GM18868 (cell line): Measurements from ENCODE around the gene NFKB1.

Experiments used
- ATAC-seq: cut with Tn5 transposase; IDR thresholded peaks from one replicate; pipeline ENCODE4 v1.9.1; 2021; ENCODE audit warnings: mild to moderate bottlenecking, moderate library complexity; ENCODE audit not compliant: unreplicated experiment

Gene NFKB1

DNA sequence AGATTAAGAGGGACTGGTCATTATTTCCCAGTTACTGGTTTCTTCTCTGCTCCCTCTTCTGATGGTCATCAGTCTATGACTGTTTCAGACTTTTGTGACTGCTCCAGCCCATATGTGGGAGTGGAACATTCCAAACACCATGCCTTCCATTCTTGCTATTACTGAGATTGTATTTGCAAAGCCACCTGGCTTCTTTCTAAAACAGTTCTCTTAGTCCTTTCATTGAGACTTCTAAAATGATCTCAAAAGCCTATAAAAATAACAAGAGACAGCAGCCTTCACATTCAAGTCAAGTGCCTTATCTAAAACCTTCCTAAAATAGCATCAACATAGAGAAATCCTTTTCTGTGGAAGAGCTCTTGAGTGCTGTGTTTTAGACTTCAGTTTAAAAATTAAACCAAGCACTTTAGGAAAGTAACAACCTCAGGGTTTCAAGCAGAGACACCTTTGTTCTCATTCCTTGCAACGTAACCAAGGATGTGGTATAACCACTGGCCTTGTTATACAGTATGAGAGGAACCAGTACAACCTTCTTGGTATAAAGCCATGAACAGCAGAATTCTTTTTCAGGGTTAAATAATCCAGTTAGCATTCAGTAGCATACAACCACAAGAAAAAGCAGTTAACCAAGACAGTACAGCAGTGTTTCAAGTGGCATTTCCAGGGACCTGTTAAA is 97.1 kb downstream of the NFKB1 start:
- ATAC-seq, result peak; percentile 53

GRCh38 chr4:102598762-102599374 is 97.7 kb downstream of the NFKB1 start:
- peak; percentile 73 for ATAC-seq

- ATAC-seq, result peak; percentile 6
Measured at GRCh38 chr4:102599455-102599854, 98.3 kb downstream of the NFKB1 start.

DNA sequence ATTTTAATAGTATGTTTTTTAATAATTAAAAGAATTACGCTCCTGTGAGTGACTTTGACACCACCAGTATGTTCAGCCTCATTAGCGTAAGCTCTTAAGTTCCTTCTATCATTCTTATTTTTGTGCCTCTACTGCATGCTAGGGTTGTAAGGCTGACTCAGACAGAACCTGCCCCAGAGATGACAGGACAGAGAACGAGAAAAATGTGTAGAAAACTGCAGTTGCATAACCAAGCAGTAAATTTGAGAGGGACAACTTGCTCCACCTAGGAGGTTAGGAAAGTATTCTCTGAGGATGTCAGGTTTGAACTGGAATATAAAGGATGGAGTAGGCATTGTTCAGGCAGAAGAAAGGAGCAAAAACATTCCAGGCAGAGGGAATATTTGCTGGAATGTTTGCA is 98.7 kb downstream of the NFKB1 start:
- ATAC-seq, result no peak

DNA sequence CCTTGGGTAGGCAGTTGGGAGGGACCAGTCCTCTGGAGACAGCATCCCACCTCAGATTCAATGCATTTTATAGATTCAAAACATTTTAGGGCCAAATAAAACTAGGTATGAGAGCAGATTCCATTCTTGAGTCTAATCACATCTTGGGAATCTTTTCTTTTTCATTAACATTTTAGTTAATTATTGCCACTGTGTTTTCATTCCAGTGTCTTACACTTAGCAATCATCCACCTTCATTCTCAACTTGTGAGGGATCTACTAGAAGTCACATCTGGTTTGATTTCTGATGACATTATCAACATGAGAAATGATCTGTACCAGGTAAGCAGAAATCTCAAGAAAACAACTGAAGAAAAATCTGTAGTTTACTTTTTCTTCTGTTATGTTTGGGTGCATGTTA is 99.5 kb downstream of the NFKB1 start:
- no peak for ATAC-seq

DNA sequence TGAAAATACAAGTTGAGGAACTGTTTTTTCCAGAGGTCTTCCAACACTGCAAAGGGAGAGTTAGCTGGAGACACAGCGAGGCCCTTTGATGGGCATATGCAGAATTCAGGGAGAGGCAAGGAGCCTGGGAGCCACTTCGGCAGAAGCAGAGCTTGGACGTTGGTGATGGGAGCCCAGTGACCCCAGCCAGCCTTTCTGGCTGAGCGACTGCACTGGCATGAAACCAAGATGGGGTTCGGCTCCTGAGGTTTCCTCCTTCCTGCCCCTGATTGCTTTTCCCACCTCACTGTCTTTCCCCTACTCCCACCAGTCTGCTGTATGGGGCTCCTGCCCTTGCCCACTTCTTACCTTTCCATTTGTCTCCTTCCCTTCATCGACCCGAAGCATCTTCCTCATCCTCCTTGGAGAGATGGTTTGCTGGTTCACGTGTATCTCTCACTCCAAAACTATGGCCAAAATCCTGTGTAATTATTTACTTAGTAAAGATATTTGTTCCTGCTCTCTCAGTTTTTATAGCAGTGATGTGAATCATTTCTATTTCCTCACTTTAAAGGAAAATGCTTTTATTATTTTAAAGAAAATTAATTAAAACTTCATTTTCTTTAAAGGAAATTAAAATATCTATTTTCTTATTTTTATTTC is 100.5 kb downstream of the NFKB1 start:
- no peak for ATAC-seq

DNA sequence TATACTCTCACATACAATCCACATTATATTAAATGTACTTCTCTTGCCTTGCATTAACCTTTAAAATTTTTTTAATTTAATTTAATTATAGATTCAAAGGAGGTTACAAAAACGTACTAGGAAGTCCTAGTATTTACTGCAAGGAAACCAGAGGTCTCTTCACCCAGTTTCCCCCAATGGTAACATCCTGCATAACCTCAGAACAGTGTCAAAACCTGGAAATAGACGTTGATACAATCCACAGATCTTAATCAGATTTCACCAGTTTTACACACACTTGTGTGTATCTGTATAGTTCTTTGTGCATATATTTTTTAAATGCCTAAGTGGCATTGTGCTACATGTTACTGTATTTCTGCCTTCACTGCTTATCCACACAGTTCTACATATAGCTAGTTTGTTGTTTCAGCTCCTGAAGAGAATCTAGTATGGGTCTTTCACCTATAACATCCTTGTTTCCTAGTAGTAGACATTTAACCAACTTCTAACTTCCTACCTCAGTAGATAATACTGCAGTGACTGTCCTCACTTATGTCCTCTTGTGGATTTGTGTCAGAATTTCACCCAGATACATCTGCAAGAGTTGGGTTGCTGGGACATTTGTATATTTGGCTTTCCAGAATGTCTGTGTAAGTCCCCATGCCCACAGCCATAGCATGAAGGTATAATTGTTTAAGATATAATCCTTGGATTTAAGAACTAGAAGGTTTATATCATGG is 103.2 kb downstream of the NFKB1 start:
- no peak for ATAC-seq

DNA sequence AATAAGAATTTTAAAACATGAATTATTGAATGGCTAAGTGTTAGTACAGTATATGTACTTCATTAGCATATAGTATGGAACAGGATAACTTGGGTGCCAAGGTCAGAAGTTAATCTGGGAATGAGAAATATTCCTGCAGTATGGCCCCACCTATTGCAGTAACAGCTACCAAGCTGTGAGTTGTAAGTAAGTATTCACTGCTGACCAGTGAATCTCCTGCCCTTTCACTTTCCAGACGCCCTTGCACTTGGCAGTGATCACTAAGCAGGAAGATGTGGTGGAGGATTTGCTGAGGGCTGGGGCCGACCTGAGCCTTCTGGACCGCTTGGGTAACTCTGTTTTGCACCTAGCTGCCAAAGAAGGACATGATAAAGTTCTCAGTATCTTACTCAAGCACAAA is 105.1 kb downstream of the NFKB1 start:
- ATAC-seq, result no peak

DNA sequence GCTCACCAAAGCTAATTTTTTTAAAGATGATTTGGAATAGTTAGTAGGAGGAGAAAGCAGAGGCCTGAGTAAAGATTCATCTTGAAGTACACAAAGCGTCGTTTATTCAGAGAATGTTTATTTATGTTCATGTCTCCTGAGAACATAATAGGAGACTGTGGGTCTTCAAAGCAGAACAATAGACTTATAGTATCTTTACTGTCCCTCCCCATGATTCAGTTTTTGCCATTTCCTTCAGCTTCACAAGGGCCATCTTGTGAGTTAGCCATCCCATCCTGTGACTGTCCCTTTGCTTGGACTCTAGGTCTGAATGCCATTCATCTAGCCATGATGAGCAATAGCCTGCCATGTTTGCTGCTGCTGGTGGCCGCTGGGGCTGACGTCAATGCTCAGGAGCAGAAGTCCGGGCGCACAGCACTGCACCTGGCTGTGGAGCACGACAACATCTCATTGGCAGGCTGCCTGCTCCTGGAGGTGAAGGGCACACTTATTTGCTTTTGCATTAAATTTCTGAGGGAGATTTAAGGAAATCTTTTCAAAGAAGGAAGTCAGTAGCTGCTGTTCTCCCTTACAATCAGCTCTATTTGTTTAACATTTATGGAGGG is 105.8 kb downstream of the NFKB1 start:
- no peak for ATAC-seq

- no peak for ATAC-seq
Measured at GRCh38 chr4:102608190-102608589, 107.0 kb downstream of the NFKB1 start.

DNA sequence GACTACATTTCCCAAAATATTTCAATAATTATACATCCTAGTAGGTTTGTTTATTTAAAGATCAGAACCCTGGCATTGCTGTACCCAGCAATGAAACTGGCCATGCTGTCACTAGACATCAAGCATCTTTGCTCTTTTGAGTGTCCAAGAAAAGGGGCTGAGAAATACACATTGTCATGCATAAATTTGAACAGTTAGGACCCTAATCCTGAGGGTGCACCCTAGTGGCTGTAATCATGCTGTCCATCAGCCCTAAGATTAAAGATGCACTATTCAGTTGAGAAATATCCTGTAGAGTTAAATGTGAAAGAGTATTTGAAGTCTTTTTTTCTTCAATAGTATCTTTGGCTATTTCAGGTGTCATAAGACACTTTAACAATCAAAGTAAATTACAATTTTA is 108.8 kb downstream of the NFKB1 start:
- no peak for ATAC-seq

DNA sequence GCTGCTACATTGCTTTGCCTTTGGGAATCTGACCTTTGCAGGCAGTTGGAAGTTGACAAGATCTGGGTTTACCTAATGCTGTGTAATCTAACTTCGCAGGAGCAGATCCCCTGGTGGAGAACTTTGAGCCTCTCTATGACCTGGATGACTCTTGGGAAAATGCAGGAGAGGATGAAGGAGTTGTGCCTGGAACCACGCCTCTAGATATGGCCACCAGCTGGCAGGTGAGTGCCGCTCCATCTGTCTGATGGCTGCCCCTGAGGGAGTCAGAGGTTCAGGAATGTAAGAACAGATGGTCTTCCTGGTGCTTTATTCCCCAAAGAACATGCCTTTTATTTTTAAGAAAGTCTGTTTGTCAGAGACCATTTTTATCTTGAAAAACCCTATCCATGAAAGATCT is 109.3 kb downstream of the NFKB1 start:
- no peak for ATAC-seq

GRCh38 chr4:102612210-102612609 is 111.1 kb downstream of the NFKB1 start:
- no peak for ATAC-seq

- ATAC-seq, result peak; percentile 65
Measured at GRCh38 chr4:102612824-102613366, 111.7 kb downstream of the NFKB1 start.

GRCh38 chr4:102614801-102615200 is 113.6 kb downstream of the NFKB1 start:
- no peak for ATAC-seq

- no peak for ATAC-seq
Measured at GRCh38 chr4:102616636-102617035, 115.5 kb downstream of the NFKB1 start.

- peak; percentile 40 for ATAC-seq
Measured at GRCh38 chr4:102619021-102619420, 117.9 kb downstream of the NFKB1 start.

DNA sequence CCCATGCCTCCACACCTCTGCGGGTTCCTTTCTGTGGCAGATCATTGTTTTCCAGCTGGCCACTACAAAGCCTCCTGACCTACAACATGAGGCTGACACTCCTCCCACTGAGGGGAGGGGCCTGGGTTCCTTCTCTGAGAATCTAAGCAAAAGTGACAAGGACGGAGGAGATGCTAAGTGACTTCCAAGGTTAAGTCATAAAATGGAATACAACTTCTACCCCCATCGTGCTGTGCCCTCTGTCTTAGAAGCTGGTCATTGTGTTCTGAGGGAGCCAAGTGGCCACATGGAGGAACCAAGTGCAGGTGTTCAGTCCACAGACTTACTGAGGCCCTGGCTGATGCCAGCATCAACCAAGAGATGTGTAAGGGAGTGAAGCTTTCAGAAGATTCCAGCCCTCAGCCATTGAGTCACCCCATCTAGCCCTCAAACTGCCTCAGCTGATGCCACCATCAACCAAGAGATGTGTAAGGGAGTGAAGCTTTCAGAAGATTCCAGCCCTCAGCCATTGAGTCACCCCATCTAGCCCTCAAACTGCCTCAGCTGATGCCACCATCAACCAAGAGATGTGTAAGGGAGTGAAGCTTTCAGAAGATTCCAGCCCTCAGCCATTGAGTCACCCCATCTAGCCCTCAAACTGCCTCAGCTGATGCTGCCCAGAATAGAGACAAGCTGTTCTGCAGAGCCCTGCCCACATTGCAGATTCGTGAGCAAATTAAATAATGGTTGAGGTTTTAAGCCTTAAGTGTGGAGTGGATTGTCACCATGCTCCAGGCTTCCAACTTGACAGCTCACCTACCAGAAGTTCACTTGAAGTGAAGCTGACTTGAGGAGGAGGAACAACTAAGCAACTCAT is 118.8 kb downstream of the NFKB1 start:
- ATAC-seq, result peak; percentile 17

DNA sequence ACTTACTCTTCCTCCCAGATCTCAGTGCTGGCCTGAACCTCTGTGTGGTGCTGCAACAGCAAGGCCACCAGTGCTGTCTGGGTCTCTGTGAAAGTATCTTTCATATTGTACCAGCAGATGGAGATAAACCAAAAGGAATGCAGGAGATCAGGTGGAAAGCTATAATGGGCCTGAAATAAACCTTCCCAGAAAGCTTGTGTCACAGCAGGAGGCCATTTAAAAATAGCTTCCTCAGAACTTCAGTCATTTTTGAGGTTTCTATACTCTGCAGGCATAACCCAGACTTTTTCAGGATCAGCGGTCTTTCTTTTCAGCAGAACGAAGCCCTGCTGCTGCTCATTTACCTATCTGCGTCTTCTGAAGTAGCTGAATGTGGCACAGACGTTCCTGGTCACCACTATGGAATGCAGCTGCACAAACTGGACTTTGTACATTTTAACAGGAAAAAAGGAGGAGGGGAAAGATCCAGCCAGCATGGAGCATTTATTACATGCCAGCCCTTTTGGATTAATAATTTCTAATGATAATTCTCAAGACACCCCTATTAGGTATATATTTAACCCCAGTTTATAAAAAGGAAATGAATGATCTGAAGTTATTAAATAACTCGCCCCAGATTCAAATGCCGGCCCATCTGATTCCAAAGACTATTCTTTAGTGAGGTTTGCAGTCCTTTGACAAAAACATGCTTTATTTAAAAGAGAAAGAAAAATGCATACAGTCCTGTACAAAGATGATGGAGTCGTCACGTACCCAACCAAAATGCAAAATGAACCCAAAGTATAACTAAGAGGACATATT is 119.7 kb downstream of the NFKB1 start:
- ATAC-seq, result peak; percentile 67
